GM19193 (cell line): ENCODE measurements around the gene PTPRS.

ENCODE experiments used
- POLR2A ChIP-seq: IDR thresholded peaks from 4 replicates; pipeline ENCODE4 v1.6.1; 2011; ENCODE audit not compliant: insufficient read depth, insufficient read length; ENCODE audit errors: extremely low read depth

Gene PTPRS

GRCh38 chr19:5304486-5304885 is 36.1 kb downstream of the PTPRS start:
- TF ChIP-seq POLR2A, result no peak

GRCh38 chr19:5303208-5303607 is 37.4 kb downstream of the PTPRS start:
- TF ChIP-seq POLR2A, result no peak

GRCh38 chr19:5302396-5302795 is 38.2 kb downstream of the PTPRS start:
- TF ChIP-seq POLR2A, result no peak

- TF ChIP-seq POLR2A, result no peak
Observed at GRCh38 chr19:5299137-5299536, 41.5 kb downstream of the PTPRS start.

- TF ChIP-seq POLR2A, result no peak
Observed at GRCh38 chr19:5298471-5298901, 42.1 kb downstream of the PTPRS start.

- no peak for TF ChIP-seq POLR2A
Observed at GRCh38 chr19:5297272-5297669, 43.3 kb downstream of the PTPRS start.

GRCh38 chr19:5296457-5297271 is 43.9 kb downstream of the PTPRS start:
- no peak for TF ChIP-seq POLR2A

- TF ChIP-seq POLR2A, result no peak
Observed at GRCh38 chr19:5296021-5296420, 44.6 kb downstream of the PTPRS start.

GRCh38 chr19:5294403-5295160 is 46.0 kb downstream of the PTPRS start:
- no peak for TF ChIP-seq POLR2A

GRCh38 chr19:5293612-5294378 is 46.8 kb downstream of the PTPRS start:
- no peak for TF ChIP-seq POLR2A

- TF ChIP-seq POLR2A, result no peak
Observed at GRCh38 chr19:5292822-5293611, 47.6 kb downstream of the PTPRS start.

GRCh38 chr19:5292453-5292821 is 48.2 kb downstream of the PTPRS start:
- no peak for TF ChIP-seq POLR2A

- TF ChIP-seq POLR2A, result no peak
Observed at GRCh38 chr19:5291588-5292193, 48.9 kb downstream of the PTPRS start.
